SU-DHL-6 (cell line): Measurements from ENCODE around the gene CRYBG2.

Experiments
- EZH2phosphoT487 ChIP-seq: fragments of 200-600 bp; sonication (generic), shearing (Covaris generic); conservative IDR thresholded peaks from 2 replicates; pipeline ENCODE4 v1.6.1; 2018; ENCODE audit warnings: mild to moderate bottlenecking, antibody characterized with exemption, low read length, moderate library complexity, mixed read lengths
- TF ChIP-seq, protein P1 (sequence below): fragments of 200-600 bp; sonication (generic); IDR thresholded peaks from one replicate; pipeline ENCODE4 v1.5.1; 2017; ENCODE audit warnings: antibody characterized with exemption, mild to moderate bottlenecking, low read length, moderate library complexity; ENCODE audit not compliant: insufficient read depth, poor library complexity, severe bottlenecking

DNA sequence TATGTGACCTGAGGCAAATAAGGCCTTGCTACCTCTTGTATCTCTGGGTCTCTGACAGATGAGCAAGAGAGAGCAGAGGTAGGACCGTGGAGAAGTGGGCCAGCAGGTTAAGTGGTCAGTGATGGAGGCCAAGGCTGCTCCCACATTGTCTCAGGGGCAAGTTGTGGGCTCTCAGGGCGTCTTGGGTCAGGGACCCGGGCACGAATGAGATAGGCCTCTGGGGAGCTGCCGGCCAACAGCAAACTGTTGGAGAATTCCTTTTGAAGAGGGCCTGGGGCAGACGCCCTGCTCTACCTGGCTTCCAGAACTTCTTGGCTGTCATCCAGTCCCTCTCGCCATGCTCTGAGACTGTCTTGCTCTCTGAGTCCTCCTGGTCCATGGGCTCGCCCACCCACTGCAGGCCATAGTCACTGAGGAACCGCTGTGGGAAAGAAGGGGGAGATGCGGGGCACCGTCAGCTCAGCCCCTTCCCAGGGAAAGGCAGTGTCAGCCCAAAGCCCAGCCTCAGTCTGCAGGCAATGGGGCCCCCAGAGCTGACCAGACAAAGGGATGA is 59.9 kb downstream of the CRYBG2 start:
- TF ChIP-seq, protein P1, sequence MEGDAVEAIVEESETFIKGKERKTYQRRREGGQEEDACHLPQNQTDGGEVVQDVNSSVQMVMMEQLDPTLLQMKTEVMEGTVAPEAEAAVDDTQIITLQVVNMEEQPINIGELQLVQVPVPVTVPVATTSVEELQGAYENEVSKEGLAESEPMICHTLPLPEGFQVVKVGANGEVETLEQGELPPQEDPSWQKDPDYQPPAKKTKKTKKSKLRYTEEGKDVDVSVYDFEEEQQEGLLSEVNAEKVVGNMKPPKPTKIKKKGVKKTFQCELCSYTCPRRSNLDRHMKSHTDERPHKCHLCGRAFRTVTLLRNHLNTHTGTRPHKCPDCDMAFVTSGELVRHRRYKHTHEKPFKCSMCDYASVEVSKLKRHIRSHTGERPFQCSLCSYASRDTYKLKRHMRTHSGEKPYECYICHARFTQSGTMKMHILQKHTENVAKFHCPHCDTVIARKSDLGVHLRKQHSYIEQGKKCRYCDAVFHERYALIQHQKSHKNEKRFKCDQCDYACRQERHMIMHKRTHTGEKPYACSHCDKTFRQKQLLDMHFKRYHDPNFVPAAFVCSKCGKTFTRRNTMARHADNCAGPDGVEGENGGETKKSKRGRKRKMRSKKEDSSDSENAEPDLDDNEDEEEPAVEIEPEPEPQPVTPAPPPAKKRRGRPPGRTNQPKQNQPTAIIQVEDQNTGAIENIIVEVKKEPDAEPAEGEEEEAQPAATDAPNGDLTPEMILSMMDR, result no peak
- TF ChIP-seq EZH2phosphoT487, result no peak
